Measurements from ENCODE around the gene ZDHHC14. TPM values are rescaled to one million over a fixed set of nuclear protein-coding genes. Genes with fewer than 3 reads are reported as not detected.
"Not testable (repeated sequence)": the region's sequence is repeated elsewhere in the genome, so short reads cannot be mapped to it uniquely, and the experiment has no call there.

ZDHHC14 gene
- total and polyA plus RNA-seq, 2 experiments from 2014 or later: 3.0 to 7.4 TPM

GRCh38 chr6:157463743-157464135 lies 82.7 kb downstream of the ZDHHC14 start:
- peaks cover 32% of the 10 kb centered on the region for H3K4me1 ChIP-seq (ENCODE audit: insufficient read depth)
- not testable (repeated sequence) for H3F3A ChIP-seq (replicated peaks; ENCODE audit: low read depth); H3K9me3 Mint-ChIP-seq; H3K79me2 ChIP-seq (replicated peaks; ENCODE audit: insufficient read depth); H3K4me3 Mint-ChIP-seq; H3K27me3 Mint-ChIP-seq (ENCODE audit: insufficient read depth, low read depth, poor library complexity); H3K27ac ChIP-seq (ENCODE audit: low read depth); DNase-seq (ENCODE audit: low spot score); H2AFZ ChIP-seq; H3K36me3 ChIP-seq (ENCODE audit: insufficient read depth); H3K36me3 Mint-ChIP-seq (ENCODE audit: low read depth); H4K20me1 ChIP-seq (replicated peaks; ENCODE audit: insufficient read depth); H3K4me3 ChIP-seq; H3K4me2 ChIP-seq; H3K27ac Mint-ChIP-seq; H3K9me2 ChIP-seq (ENCODE audit: insufficient read depth); ATAC-seq; H3K27me3 ChIP-seq (ENCODE audit: insufficient read depth)
- peaks cover 33% of the 10 kb centered on the region for H3K4me1 Mint-ChIP-seq

GRCh38 chr6:157464653-157465535 lies 83.9 kb downstream of the ZDHHC14 start:
- H3K36me3 Mint-ChIP-seq (ENCODE audit: low read depth): no peaks in the 10 kb centered on the region
- H3K4me1 ChIP-seq (ENCODE audit: insufficient read depth): peaks cover 32% of the 10 kb centered on the region
- TF ChIP-seq CREB1 (CRISPR knock-in tag; IDR thresholded peaks at IDR 0.05; ENCODE audit: low read depth) (no peak), ZNF331 (CRISPR knock-in tag; IDR thresholded peaks at IDR 0.05; ENCODE audit: low read depth) (no peak), NANOG (IDR thresholded peaks at IDR 0.05; ENCODE audit: borderline replicate concordance) (no peak), POLR2AphosphoS5 (IDR thresholded peaks at IDR 0.05; ENCODE audit: low read depth) (no peak), JUNB (IDR thresholded peaks at IDR 0.05; ENCODE audit: unreplicated experiment) (no peak), ZNF114 (CRISPR knock-in tag; IDR thresholded peaks at IDR 0.05) (no peak), STAT1 (IDR thresholded peaks at IDR 0.05; ENCODE audit: unreplicated experiment) (no peak), CTCF (conservative IDR thresholded peaks at IDR 0.05; ENCODE audit: low read depth in 2 of 2) (no peak)
- H3K36me3 ChIP-seq (ENCODE audit: insufficient read depth): no peaks in the 10 kb centered on the region
- H3K4me3 ChIP-seq: no peak overlapping the region
- H3K4me2 ChIP-seq: 0 out of 2 replicates have a peak overlapping the region, but pooled peaks have one; percentile 2
- H3K27ac Mint-ChIP-seq: peak overlapping the region; percentile 61
- H3K9me3 Mint-ChIP-seq: no peaks in the 10 kb centered on the region
- 0 out of 2 replicates have a peak overlapping the region, but pooled peaks have one; percentile 22 for H3K27ac ChIP-seq (ENCODE audit: low read depth)
- H4K20me1 ChIP-seq (replicated peaks; ENCODE audit: insufficient read depth): no peaks in the 10 kb centered on the region
- ATAC-seq: peak; percentile 35
- H3K4me3 Mint-ChIP-seq: no peak overlapping the region
- H3F3A ChIP-seq (replicated peaks; ENCODE audit: low read depth): no peaks in the 10 kb centered on the region
- no peaks in the 10 kb centered on the region for H3K79me2 ChIP-seq (replicated peaks; ENCODE audit: insufficient read depth)
- H3K27me3 ChIP-seq (ENCODE audit: insufficient read depth): no peaks in the 10 kb centered on the region
- peak overlapping the region; percentile 39 for H2AFZ ChIP-seq
- no peaks in the 10 kb centered on the region for H3K27me3 Mint-ChIP-seq (ENCODE audit: insufficient read depth, low read depth, poor library complexity)
- peaks cover 33% of the 10 kb centered on the region for H3K4me1 Mint-ChIP-seq
- DNase-seq (ENCODE audit: low spot score): peak; percentile 28
- H3K9me2 ChIP-seq (ENCODE audit: insufficient read depth): no peaks in the 10 kb centered on the region

GRCh38 chr6:157466342-157466648 lies 85.3 kb downstream of the ZDHHC14 start:
- peaks cover 32% of the 10 kb centered on the region for H3K4me1 ChIP-seq (ENCODE audit: insufficient read depth)
- DNase-seq (ENCODE audit: low spot score) (no peak), ATAC-seq (no peak)
- no peaks in the 10 kb centered on the region for H4K20me1 ChIP-seq (replicated peaks; ENCODE audit: insufficient read depth)
- H3K4me1 Mint-ChIP-seq: peaks cover 25% of the 10 kb centered on the region
- H3K4me3 Mint-ChIP-seq: no peak overlapping the region
- no peaks in the 10 kb centered on the region for H3K27me3 Mint-ChIP-seq (ENCODE audit: insufficient read depth, low read depth, poor library complexity)
- H3K36me3 ChIP-seq (ENCODE audit: insufficient read depth): no peaks in the 10 kb centered on the region
- no peak overlapping the region for H3K4me3 ChIP-seq
- H3K9me2 ChIP-seq (ENCODE audit: insufficient read depth): no peaks in the 10 kb centered on the region
- H3K27ac Mint-ChIP-seq: no peak overlapping the region
- H3K79me2 ChIP-seq (replicated peaks; ENCODE audit: insufficient read depth): no peaks in the 10 kb centered on the region
- H3K9me3 Mint-ChIP-seq: no peaks in the 10 kb centered on the region
- no peak overlapping the region for H3K27ac ChIP-seq (ENCODE audit: low read depth)
- H3K36me3 Mint-ChIP-seq (ENCODE audit: low read depth): no peaks in the 10 kb centered on the region
- H2AFZ ChIP-seq: peak overlapping the region; percentile 39; the same call in 1 of the 2 replicates
- H3K27me3 ChIP-seq (ENCODE audit: insufficient read depth): no peaks in the 10 kb centered on the region
- no peak overlapping the region for H3K4me2 ChIP-seq
- no peaks in the 10 kb centered on the region for H3F3A ChIP-seq (replicated peaks; ENCODE audit: low read depth)
- TF ChIP-seq POLR2AphosphoS5 (IDR thresholded peaks at IDR 0.05; ENCODE audit: low read depth): no peak
- TF ChIP-seq ETS1 (IDR thresholded peaks at IDR 0.05): no peak
- TF ChIP-seq REST (IDR thresholded peaks at IDR 0.05; ENCODE audit: unreplicated experiment): no peak
- no peak for TF ChIP-seq CREB1 (CRISPR knock-in tag; IDR thresholded peaks at IDR 0.05; ENCODE audit: low read depth)
- no peak for TF ChIP-seq JUNB (IDR thresholded peaks at IDR 0.05; ENCODE audit: unreplicated experiment)
- TF ChIP-seq STAT1 (IDR thresholded peaks at IDR 0.05; ENCODE audit: unreplicated experiment): no peak
- no peak for TF ChIP-seq ZNF331 (CRISPR knock-in tag; IDR thresholded peaks at IDR 0.05; ENCODE audit: low read depth)
